Heart left ventricle (tissue), 16 donors: ENCODE measurements around the gene HTATSF1. TPM values are rescaled to one million over a fixed set of nuclear protein-coding genes. Genes with fewer than 3 reads are reported as not detected.

ENCODE experiments used
- ATAC-seq, 4 donors: fragments of 200-7000 bp; cut with Tn5 transposase; one replicate each; pipeline ENCODE4 v1.9.1; 2020 to 2022; ENCODE audit warnings: moderate library complexity in 4 of 4, mild to moderate bottlenecking in 3 of 4, moderate number of reproducible peaks in 1 of 4
- DNase-seq, 5 donors: peaks; one replicate each; pipeline ENCODE4 v3.0.0-alpha.2; 2020
- H3K27ac ChIP-seq, 12 donors: fragments of 200-600 bp; sonication (generic) in 4 of 12; one replicate each; pipeline versions ENCODE4 v1.5.0 to v1.8.0; 2016 to 2022; ENCODE audit warnings: mild to moderate bottlenecking in 2 of 12
- H3K27me3 ChIP-seq, 9 donors: fragments of 200-600 bp; sonication (generic) in 2 of 9; one replicate each; pipeline versions ENCODE4 v1.5.1 to v1.8.0; 2016 to 2022; ENCODE audit warnings: mild to moderate bottlenecking in 3 of 9
- H3K36me3 ChIP-seq, 9 donors: fragments of 200-600 bp; sonication (generic) in 2 of 9; one replicate each; pipeline versions ENCODE4 v1.5.0 to v1.8.0; 2018 to 2022; ENCODE audit warnings: mild to moderate bottlenecking in 2 of 9
- H3K4me1 ChIP-seq, 12 donors: fragments of 200-600 bp; sonication (generic) in 4 of 12; one replicate each; pipeline versions ENCODE4 v1.5.0 to v1.8.0; 2016 to 2022; ENCODE audit warnings: mild to moderate bottlenecking in 3 of 12
- H3K4me3 ChIP-seq, 12 donors: fragments of 200-600 bp; sonication (generic) in 4 of 12; one replicate each; pipeline versions ENCODE4 v1.5.0 to v1.8.0; 2017 to 2022; ENCODE audit warnings: mild to moderate bottlenecking in 9 of 12, moderate library complexity in 4 of 12
- H3K9me3 ChIP-seq, 12 donors: fragments of 200-600 bp; sonication (generic) in 4 of 12; one replicate each; pipeline versions ENCODE4 v1.5.0 to v1.8.0; 2016 to 2022; ENCODE audit warnings: mild to moderate bottlenecking in 1 of 12
- POLR2A ChIP-seq, 2 donors: fragments of 450-650 bp; IDR thresholded peaks; one replicate each; pipeline ENCODE4 v1.6.1; 2017; ENCODE audit warnings: antibody characterized with exemption in 2 of 2, mild to moderate bottlenecking in 2 of 2, moderate library complexity in 2 of 2
- WGBS, 4 donors: extraction: QIAGEN DNeasy Blood & Tissue Kit in 2 of 4; methylation state at CpG; one replicate each; pipeline versions ENCODE4 v1.1.5 to v1.1.7; 2013 to 2018; 5-methylcytosine and 5-hydroxymethylcytosine counted together
- intact Hi-C, 10 donors: fragments of 100-400 bp; cut with DNase I; formaldehyde crosslinking; loops; one replicate each; pipeline versions ENCODE4 v1.11.1 to v1.14.2; 2022
- polyA plus RNA-seq, 2 donors: library from polyadenylated mRNA; stranded (reverse); fragments of 200-250 nt; gene quantifications; one replicate each; pipeline ENCODE4 v1.2.3, GENCODE V29; 2013
- total RNA-seq, 9 donors: library from RNA; depleted of rRNA in 2 of 9; stranded (reverse); fragments of >200 nt in 2 of 9; fragmentation: NEBNext Ultra II Directional in 3 of 9; extraction: Animal tissue kit (Norgen Biotek cat#: 25700) in 3 of 9; gene quantifications; one replicate each; pipeline versions ENCODE4 v1.1.0 to v1.2.4, GENCODE V29; 2016 to 2023
- TF ChIP-seq, protein P1 (sequence below), 12 donors: fragments of 200-600 bp; sonication (generic) in 4 of 12; IDR thresholded peaks; one replicate each; pipeline versions ENCODE4 v1.5.0 to v1.8.0; 2018 to 2022; ENCODE audit warnings: antibody characterized with exemption in 12 of 12, mild to moderate bottlenecking in 5 of 12
- donor health status: ischemic (EF 13 %, LVEDD 7.1; RV severe dilation, severe dysfunction).
- donor health status: healthy with polysubstance abuse.
- donor health status: DM: no; HTN: yes; CAD: no.
- donor health status: DM: no; HTN: no; CAD: no.
- donor health status: ischemic (EF 25% LVEDD 6.9; RV normal size, moderate dysfunction).
- donor health status: ischemic (EF 25% LVEDD 5.7; RV mildly dilated, moderate dysfunction).
- donor health status: healthy.
- donor health status: DM: yes; HTN: yes; CAD: no.
- donor health status: ischemic (EF 35%, LVEDD 5.7; RV mildly dilated, moderate dysfunction).
- donor health status: nonischemic (EF 11% LVEDD 7.7; RV severe dilation, severe dysfunction).
- donor health status: DM: yes; HTN: yes; CAD: no.
- donor health status: PGD.
- donor health status: ischemic (EF 29% LVEDD 5.4; RV normal size, mild dysfunction).
- donor health status: nonischemic (EF 23%, LVEDD 6.1; RV moderate dilation, normal function).

The HTATSF1 gene
- total and polyA plus RNA-seq, 11 donors: 49.8 to 83.0 (median 63.2) TPM

GRCh38 chrX:136457303-136457917, 40.0 kb upstream of the HTATSF1 start:
- Histone ChIP-seq H3K4me3 (no peak overlapping the region), H3K27ac (no peak overlapping the region), H3K27me3 (peaks cover 0 to 3% (median 0%) of the 10 kb centered on the region in 9 donors), H3K4me1 (no peaks in the 10 kb centered on the region), H3K36me3 (no peaks in the 10 kb centered on the region), H3K9me3 (no peaks in the 10 kb centered on the region)
- no peak for ATAC-seq
- no peak for TF ChIP-seq POLR2A (IDR thresholded peaks at IDR 0.05)
- TF ChIP-seq, protein P1, sequence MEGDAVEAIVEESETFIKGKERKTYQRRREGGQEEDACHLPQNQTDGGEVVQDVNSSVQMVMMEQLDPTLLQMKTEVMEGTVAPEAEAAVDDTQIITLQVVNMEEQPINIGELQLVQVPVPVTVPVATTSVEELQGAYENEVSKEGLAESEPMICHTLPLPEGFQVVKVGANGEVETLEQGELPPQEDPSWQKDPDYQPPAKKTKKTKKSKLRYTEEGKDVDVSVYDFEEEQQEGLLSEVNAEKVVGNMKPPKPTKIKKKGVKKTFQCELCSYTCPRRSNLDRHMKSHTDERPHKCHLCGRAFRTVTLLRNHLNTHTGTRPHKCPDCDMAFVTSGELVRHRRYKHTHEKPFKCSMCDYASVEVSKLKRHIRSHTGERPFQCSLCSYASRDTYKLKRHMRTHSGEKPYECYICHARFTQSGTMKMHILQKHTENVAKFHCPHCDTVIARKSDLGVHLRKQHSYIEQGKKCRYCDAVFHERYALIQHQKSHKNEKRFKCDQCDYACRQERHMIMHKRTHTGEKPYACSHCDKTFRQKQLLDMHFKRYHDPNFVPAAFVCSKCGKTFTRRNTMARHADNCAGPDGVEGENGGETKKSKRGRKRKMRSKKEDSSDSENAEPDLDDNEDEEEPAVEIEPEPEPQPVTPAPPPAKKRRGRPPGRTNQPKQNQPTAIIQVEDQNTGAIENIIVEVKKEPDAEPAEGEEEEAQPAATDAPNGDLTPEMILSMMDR (IDR thresholded peaks at IDR 0.05): no peak
- 39 to 67% (median 58%) methylated on average over 5 of the region's 5 CpGs for WGBS, 4 donors
- DNase-seq: no peak
- intact Hi-C loops: no loop called here

GRCh38 chrX:136464589-136464988, 32.8 kb upstream of the HTATSF1 start:
- TF ChIP-seq POLR2A (IDR thresholded peaks at IDR 0.05): no peak
- intact Hi-C loops: no loop called here
- no peak for ATAC-seq

GRCh38 chrX:136467303-136467702, 30.1 kb upstream of the HTATSF1 start:
- H3K27ac ChIP-seq: no peak overlapping the region
- TF ChIP-seq, protein P1 (IDR thresholded peaks at IDR 0.05): no peak
- TF ChIP-seq POLR2A (IDR thresholded peaks at IDR 0.05): no peak
- 51 to 76% (median 63%) methylated on average over 3 of the region's 3 CpGs for WGBS, 4 donors
- DNase-seq (no peak), ATAC-seq (no peak)
- peaks cover 0 to 12% (median 0%) of the 10 kb centered on the region in 9 donors for H3K27me3 ChIP-seq
- no peaks in the 10 kb centered on the region for H3K9me3 ChIP-seq
- intact Hi-C loops: no loop called here
- no peaks in the 10 kb centered on the region for H3K4me1 ChIP-seq
- no peak overlapping the region for H3K4me3 ChIP-seq
- H3K36me3 ChIP-seq: no peaks in the 10 kb centered on the region

More at GRCh38 chrX:136464589-136464988, 32.8 kb upstream of the HTATSF1 start:
- 61 to 80% (median 74%) methylated on average over 3 of the region's 3 CpGs for whole genome bisulfite sequencing, 4 donors
- H3K9me3 ChIP-seq: no peaks in the 10 kb centered on the region
- H3K4me3 ChIP-seq: no peak overlapping the region
- no peak overlapping the region for H3K27ac ChIP-seq
- DNase-seq: no peak
- H3K27me3 ChIP-seq: peaks cover 0 to 7% (median 0%) of the 10 kb centered on the region in 9 donors
- H3K36me3 ChIP-seq: no peaks in the 10 kb centered on the region
- no peaks in the 10 kb centered on the region for H3K4me1 ChIP-seq

GRCh38 chrX:136468391-136469103, 28.8 kb upstream of the HTATSF1 start:
- no peak overlapping the region for H3K4me3 ChIP-seq
- intact Hi-C loops: no loop called here
- no peaks in the 10 kb centered on the region for H3K4me1 ChIP-seq
- no peak for TF ChIP-seq POLR2A (IDR thresholded peaks at IDR 0.05)
- TF ChIP-seq, protein P1 (IDR thresholded peaks at IDR 0.05): no peak
- no peak overlapping the region for H3K27ac ChIP-seq
- H3K9me3 ChIP-seq: no peaks in the 10 kb centered on the region
- ATAC-seq (no peak), DNase-seq (no peak)
- H3K36me3 ChIP-seq: no peaks in the 10 kb centered on the region
- H3K27me3 ChIP-seq: peaks cover 0 to 14% (median 0%) of the 10 kb centered on the region in 9 donors
- 73 to 99% (median 85%) methylated on average over 2 of the region's 2 CpGs for WGBS, 4 donors
